Fibroblast of lung (primary cell): ENCODE measurements around the gene STK32B. TPM values are rescaled to one million over a fixed set of nuclear protein-coding genes. Genes with fewer than 3 reads are reported as not detected.
"Not testable (repeated sequence)": the region's sequence is repeated elsewhere in the genome, so short reads cannot be mapped to it uniquely, and the experiment has no call there.

Source experiments
- DNase-seq, 2 donors: peaks; one replicate each; pipeline versions ENCODE4 v3.0.0 to v3.0.0-alpha.2; 2010; ENCODE audit warnings: low read depth in 2 of 2
- H2AFZ ChIP-seq: 2 replicates; pipeline ENCODE4 v1.5.1; 2012; ENCODE audit warnings: low read length, control low read depth, inconsistent platforms
- H3K27ac ChIP-seq: 2 replicates; pipeline ENCODE4 v1.5.1; 2011; ENCODE audit warnings: low read length, control low read depth; ENCODE audit not compliant: insufficient read depth
- H3K27me3 ChIP-seq: 2 replicates; pipeline ENCODE4 v1.5.1; 2011; ENCODE audit warnings: mild to moderate bottlenecking, low read length; ENCODE audit not compliant: control insufficient read depth, insufficient read depth
- H3K36me3 ChIP-seq: 2 replicates; pipeline ENCODE4 v1.5.1; 2011; ENCODE audit warnings: low read length; ENCODE audit not compliant: control insufficient read depth, insufficient read depth
- H3K4me1 ChIP-seq: 2 replicates; pipeline ENCODE4 v1.5.1; 2011; ENCODE audit warnings: low read length; ENCODE audit not compliant: control insufficient read depth, insufficient read depth; ENCODE audit errors: extremely low read depth
- H3K4me2 ChIP-seq: 2 replicates; pipeline ENCODE4 v1.5.1; 2011; ENCODE audit warnings: low read length, control low read depth; ENCODE audit not compliant: insufficient read depth; ENCODE audit errors: extremely low read depth
- H3K4me3 ChIP-seq, 4 experiments: fragments of 200-600 bp in 1 of 4; sonication (generic) in 1 of 4; replicated peaks in 1 of 4; 2 replicates each; pipeline ENCODE4 v1.5.1; 2011 to 2016; ENCODE audit warnings: low read length in 4 of 4, low read depth in 3 of 4, mild to moderate bottlenecking in 3 of 4, control low read depth in 2 of 4, inconsistent platforms in 1 of 4, mixed read lengths in 1 of 4; ENCODE audit not compliant: insufficient read depth in 1 of 4; ENCODE audit errors: control extremely low read depth in 1 of 4
- H3K79me2 ChIP-seq: 2 replicates; pipeline ENCODE4 v1.5.1; 2012; ENCODE audit warnings: mild to moderate bottlenecking, low read length, inconsistent platforms; ENCODE audit not compliant: control insufficient read depth, insufficient read depth
- H3K9ac ChIP-seq: 2 replicates; pipeline ENCODE4 v1.5.1; 2011; ENCODE audit warnings: mild to moderate bottlenecking, low read length, control low read depth; ENCODE audit not compliant: insufficient read depth
- H3K9me3 ChIP-seq: 2 replicates; pipeline ENCODE4 v1.5.1; 2012; ENCODE audit warnings: low read depth, low read length; ENCODE audit not compliant: control insufficient read depth, insufficient read depth
- H4K20me1 ChIP-seq: 2 replicates; pipeline ENCODE4 v1.5.1; 2011; ENCODE audit warnings: low read length; ENCODE audit not compliant: control insufficient read depth, insufficient read depth; ENCODE audit errors: extremely low read depth
- CTCF ChIP-seq, 2 donors: IDR thresholded peaks in 1 of 2; conservative IDR thresholded peaks in 1 of 2; 1 replicate in 1 of 2; 2 replicates in 1 of 2; pipeline ENCODE4 v1.5.1; 2011 to 2012; ENCODE audit warnings: low read length in 2 of 2, control low read depth in 1 of 2, inconsistent platforms in 1 of 2, low read depth in 1 of 2, mild to moderate bottlenecking in 1 of 2
- EZH2 ChIP-seq: IDR thresholded peaks from 2 replicates; pipeline ENCODE4 v1.5.1; 2012; ENCODE audit warnings: low read length, control low read depth, mild to moderate bottlenecking; ENCODE audit errors: missing control alignments
- polyA plus RNA-seq, 2 donors: library from polyadenylated mRNA; depleted of rRNA in 1 of 2; stranded (reverse) in 1 of 2; unstranded in 1 of 2; fragments of >200 nt; gene quantifications; 2 replicates each; pipeline ENCODE4 v1.2.1, GENCODE V29; 2011 to 2012; ENCODE audit warnings: missing spikeins in 1 of 2
- total RNA-seq: library from RNA; depleted of rRNA; stranded (reverse); fragments of >200 nt; gene quantifications from 2 replicates; pipeline ENCODE4 v1.2.1, GENCODE V29; 2014

The STK32B gene
- total and polyA plus RNA-seq, 2 donors (not counting 1 experiment from before 2014, with no cell fraction given): 0.50 to 1.4 TPM

- Histone ChIP-seq H3K27me3 (no peaks in the 10 kb centered on the region), H3K36me3 (no peaks in the 10 kb centered on the region), H3K4me2 (no peak overlapping the region), H3K9ac (no peak overlapping the region), H3K79me2 (no peaks in the 10 kb centered on the region), H3K9me3 (no peaks in the 10 kb centered on the region), H3K4me1 (peaks cover 4% of the 10 kb centered on the region), H3K4me3 (no peak overlapping the region), H3K27ac (no peak overlapping the region), H4K20me1 (no peaks in the 10 kb centered on the region), H2AFZ (no peak overlapping the region)
- no peak for DNase-seq
- TF ChIP-seq EZH2: no peak
- TF ChIP-seq CTCF (conservative IDR thresholded peaks at IDR 0.05 in 1 of 2, IDR thresholded peaks at IDR 0.05 in 1 of 2; ENCODE audit: low read depth in 1 of 2, low read length in 2 of 2): no peak
Observed at GRCh38 chr4:5166377-5166776, 115.1 kb downstream of the STK32B start.

GRCh38 chr4:5168891-5169290, 117.6 kb downstream of the STK32B start:
- Histone ChIP-seq H3K4me1 (peaks cover 4% of the 10 kb centered on the region), H3K9ac (no peak overlapping the region), H2AFZ (no peak overlapping the region), H3K36me3 (no peaks in the 10 kb centered on the region), H3K4me3 (no peak overlapping the region), H3K9me3 (no peaks in the 10 kb centered on the region), H3K27ac (no peak overlapping the region), H3K27me3 (no peaks in the 10 kb centered on the region), H3K79me2 (no peaks in the 10 kb centered on the region), H3K4me2 (no peak overlapping the region), H4K20me1 (no peaks in the 10 kb centered on the region)
- DNase-seq: no peak
- TF ChIP-seq EZH2 (no peak), CTCF (conservative IDR thresholded peaks at IDR 0.05 in 1 of 2, IDR thresholded peaks at IDR 0.05 in 1 of 2; ENCODE audit: low read depth in 1 of 2, low read length in 2 of 2) (no peak)

DNA sequence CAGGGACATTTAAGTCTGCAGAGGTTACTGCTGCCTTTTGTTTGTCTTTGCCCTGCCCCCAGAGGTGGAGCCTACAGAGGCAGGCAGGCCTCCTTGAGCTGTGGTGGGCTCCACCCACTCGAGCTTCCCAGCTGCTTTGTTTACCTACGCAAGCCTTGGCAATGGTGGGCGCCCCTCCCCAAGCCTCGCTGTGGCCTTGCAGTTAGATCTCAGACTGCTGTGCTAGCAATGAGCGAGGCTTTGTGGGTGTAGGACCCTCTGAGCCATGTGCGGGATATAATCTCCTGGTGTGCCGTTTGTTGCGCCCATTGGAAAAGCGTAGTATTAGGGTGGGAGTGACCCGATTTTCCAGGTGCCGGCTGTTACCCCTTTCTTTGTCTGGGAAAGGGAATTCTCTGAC, 124.6 kb downstream of the STK32B start:
- H4K20me1 ChIP-seq, H3K4me2 ChIP-seq, H2AFZ ChIP-seq, H3K27ac ChIP-seq, H3K9me3 ChIP-seq, H3K79me2 ChIP-seq, H3K27me3 ChIP-seq, DNase-seq, H3K4me1 ChIP-seq, H3K4me3 ChIP-seq, H3K9ac ChIP-seq, H3K36me3 ChIP-seq: not testable (repeated sequence)
